Muscle of leg (tissue), 11 donors: Measurements from ENCODE around the gene POU6F2. TPM values are rescaled to one million over a fixed set of nuclear protein-coding genes. Genes with fewer than 3 reads are reported as not detected.
A peak's percentile ranks its signal among the peaks of the same experiment; 100 is the strongest.

Source experiments
- DNase-seq: peaks from one replicate; pipeline ENCODE4 v3.0.0; 2013
- H3K27ac ChIP-seq: one replicate; pipeline ENCODE4 v1.5.1; 2013; ENCODE audit warnings: mild to moderate bottlenecking, low read length, control low read depth
- H3K27me3 ChIP-seq: one replicate; pipeline ENCODE4 v1.6.1; 2013; ENCODE audit warnings: low read length; ENCODE audit not compliant: control insufficient read depth, insufficient read depth
- H3K36me3 ChIP-seq: one replicate; pipeline ENCODE4 v1.6.1; 2013; ENCODE audit warnings: low read length; ENCODE audit not compliant: control insufficient read depth, insufficient read depth
- H3K4me1 ChIP-seq: one replicate; pipeline ENCODE4 v1.6.1; 2013; ENCODE audit warnings: low read length; ENCODE audit not compliant: control insufficient read depth, insufficient read depth
- H3K4me3 ChIP-seq: one replicate; pipeline ENCODE4 v1.5.1; 2013; ENCODE audit warnings: low read length, control low read depth
- H3K9me3 ChIP-seq: replicated peaks from 2 replicates; pipeline ENCODE4 v1.6.1; 2013; ENCODE audit warnings: low read depth, low read length; ENCODE audit not compliant: control insufficient read depth
- WGBS: methylation state at CpG from one replicate; pipeline ENCODE4 v1.1.5; 2013; ENCODE audit warnings: missing lambda C conversion rate; ENCODE audit not compliant: insufficient coverage; 5-methylcytosine and 5-hydroxymethylcytosine counted together
- polyA plus RNA-seq, 8 donors: library from polyadenylated mRNA; unstranded; fragments of 120-200 nt; gene quantifications; one replicate each; pipeline versions ENCODE4 v1.2.1 to v1.2.3, GENCODE V29; 2013; ENCODE audit warnings: inconsistent platforms in 1 of 8, low replicate concordance in 1 of 8; ENCODE audit not compliant: insufficient read length in 8 of 8, insufficient read depth in 1 of 8
- total RNA-seq: library from RNA; stranded (reverse); fragments of 120-200 nt; gene quantifications from one replicate; pipeline ENCODE4 v1.2.4, GENCODE V29; 2013

The POU6F2 gene
- total and polyA plus RNA-seq, 9 donors, result 0.05 to 0.54 (median 0.10) TPM; not detected in 1

DNA sequence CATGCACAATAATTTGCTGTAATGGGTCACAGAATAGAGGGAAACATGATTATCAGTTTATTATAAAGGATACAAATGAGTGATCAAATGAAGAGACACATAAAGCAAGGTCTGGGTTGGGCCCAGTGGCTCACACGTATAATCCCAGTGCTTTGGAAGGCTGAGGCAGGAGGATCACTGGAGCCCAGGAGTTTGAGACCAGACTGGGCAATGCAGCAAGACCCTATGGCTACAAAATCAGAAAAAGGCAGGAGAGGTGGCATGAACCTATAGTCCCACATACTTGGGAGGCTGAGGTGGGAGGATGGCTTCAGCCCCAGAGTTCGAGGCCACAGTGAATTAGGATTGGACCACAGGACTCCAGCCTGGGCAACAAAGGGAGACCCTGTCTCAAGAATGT lies 421.7 kb downstream of the POU6F2 start:
- Histone ChIP-seq H3K9me3 (no peaks in the 10 kb centered on the region), H3K4me3 (no peak overlapping the region), H3K36me3 (no peaks in the 10 kb centered on the region), H3K27ac (no peak overlapping the region), H3K27me3 (no peaks in the 10 kb centered on the region), H3K4me1 (no peaks in the 10 kb centered on the region)
- no peak for DNase-seq
- 87% methylated on average over 1 of the region's 2 CpGs for WGBS

- no peaks in the 10 kb centered on the region for H3K4me1 ChIP-seq
- DNase-seq, result no peak
- WGBS, result no CpG with 5 or more reads among the region's 3 CpGs
- no peak overlapping the region for H3K4me3 ChIP-seq
- H3K36me3 ChIP-seq, result no peaks in the 10 kb centered on the region
- H3K9me3 ChIP-seq, result no peaks in the 10 kb centered on the region
- H3K27ac ChIP-seq, result no peak overlapping the region
- no peaks in the 10 kb centered on the region for H3K27me3 ChIP-seq
Measured at GRCh38 chr7:39399986-39400385, 422.3 kb downstream of the POU6F2 start.

- Histone ChIP-seq H3K36me3 (no peaks in the 10 kb centered on the region), H3K9me3 (no peaks in the 10 kb centered on the region), H3K4me1 (no peaks in the 10 kb centered on the region), H3K27ac (no peak overlapping the region), H3K27me3 (no peaks in the 10 kb centered on the region), H3K4me3 (no peak overlapping the region)
- no peak for DNase-seq
- WGBS, result 75% methylated on average over 2 of the region's 3 CpGs
Measured at GRCh38 chr7:39400836-39401235, 423.1 kb downstream of the POU6F2 start.

- no peak overlapping the region for H3K27ac ChIP-seq
- no peak for DNase-seq
- no peaks in the 10 kb centered on the region for H3K36me3 ChIP-seq
- peaks cover 4% of the 10 kb centered on the region for H3K27me3 ChIP-seq
- no peak overlapping the region for H3K4me3 ChIP-seq
- H3K4me1 ChIP-seq, result peaks cover 4% of the 10 kb centered on the region
- no peaks in the 10 kb centered on the region for H3K9me3 ChIP-seq
Measured at GRCh38 chr7:39402034-39402433, 424.3 kb downstream of the POU6F2 start.

DNA sequence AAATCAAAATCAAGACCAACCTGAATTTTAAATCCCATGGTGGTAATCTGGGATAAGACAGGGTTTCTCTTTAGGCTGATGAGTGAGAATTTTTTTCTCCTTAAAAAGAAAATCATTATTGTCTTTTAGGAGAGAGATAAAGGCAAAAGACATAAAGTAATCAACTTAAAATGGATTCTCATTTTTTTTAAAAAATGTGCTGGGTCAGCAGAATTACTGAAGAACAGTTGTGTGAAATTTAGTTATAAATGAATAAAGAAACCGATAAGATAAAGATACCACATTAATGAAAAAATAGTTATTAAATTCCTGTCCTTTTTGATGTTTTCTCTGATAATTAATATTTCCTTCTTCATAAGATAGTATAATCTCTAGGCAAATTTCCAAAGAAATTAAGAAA lies 427.2 kb downstream of the POU6F2 start:
- Histone ChIP-seq H3K9me3 (no peaks in the 10 kb centered on the region), H3K27me3 (peaks cover 4% of the 10 kb centered on the region), H3K36me3 (no peaks in the 10 kb centered on the region), H3K4me1 (peaks cover 10% of the 10 kb centered on the region), H3K27ac (no peak overlapping the region), H3K4me3 (no peak overlapping the region)
- WGBS, result no CpG with 5 or more reads among the region's 1 CpG
- no peak for DNase-seq

DNA sequence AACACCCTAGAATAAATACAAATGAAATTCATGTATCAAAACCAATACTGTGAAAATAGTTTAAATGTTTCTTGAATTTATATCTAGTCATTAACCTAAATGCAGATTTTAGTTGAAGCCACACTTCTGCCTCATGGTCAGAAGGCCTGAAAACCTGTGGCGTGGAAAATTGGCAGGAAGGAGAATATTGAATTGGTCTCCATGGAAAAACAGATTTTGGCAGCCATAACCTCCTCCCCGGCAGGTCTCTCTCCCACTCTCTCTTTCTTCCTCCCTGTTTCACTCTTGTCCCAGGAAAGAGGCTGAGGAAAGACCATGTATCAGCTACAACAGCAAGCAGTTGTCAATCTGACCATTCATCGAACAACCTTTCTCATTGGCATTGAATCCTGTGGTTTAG lies 427.9 kb downstream of the POU6F2 start:
- DNase-seq, result peak; percentile 51
- Histone ChIP-seq H3K4me3 (no peak overlapping the region), H3K27me3 (peaks cover 4% of the 10 kb centered on the region), H3K9me3 (no peaks in the 10 kb centered on the region), H3K27ac (no peak overlapping the region), H3K36me3 (no peaks in the 10 kb centered on the region), H3K4me1 (peaks cover 10% of the 10 kb centered on the region)
- 29% methylated on average over 2 of the region's 3 CpGs for WGBS

GRCh38 chr7:39406467-39406866 lies 428.8 kb downstream of the POU6F2 start:
- Histone ChIP-seq H3K36me3 (no peaks in the 10 kb centered on the region), H3K4me1 (peaks cover 10% of the 10 kb centered on the region), H3K4me3 (no peak overlapping the region), H3K9me3 (no peaks in the 10 kb centered on the region), H3K27ac (no peak overlapping the region), H3K27me3 (peaks cover 4% of the 10 kb centered on the region)
- DNase-seq, result no peak
- WGBS, result 58% methylated on average over 6 of the region's 10 CpGs

GRCh38 chr7:39407137-39407536 lies 429.4 kb downstream of the POU6F2 start:
- DNase-seq, result no peak
- no CpG with 5 or more reads among the region's 4 CpGs for WGBS
- no peak overlapping the region for H3K27ac ChIP-seq

DNA sequence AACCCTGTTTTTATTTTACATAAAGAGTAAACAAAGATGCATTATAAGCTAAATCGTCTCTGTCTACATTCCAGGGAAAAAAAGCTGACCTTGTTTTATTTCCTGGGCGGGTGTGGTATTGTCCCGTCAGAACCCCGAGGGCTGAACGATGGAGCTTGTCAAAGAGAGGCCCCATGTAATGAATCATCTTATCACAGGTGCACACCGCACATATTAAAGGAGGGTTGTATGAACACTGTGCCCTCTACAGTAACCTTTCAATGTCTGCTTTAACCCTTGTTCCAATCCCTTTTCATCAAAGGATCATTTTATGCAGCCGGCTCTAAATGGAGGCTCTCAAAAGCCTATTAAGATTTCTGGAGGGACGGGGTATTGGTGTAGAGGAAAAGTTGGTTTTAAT lies 430.0 kb downstream of the POU6F2 start:
- Histone ChIP-seq H3K36me3 (no peaks in the 10 kb centered on the region), H3K27ac (no peak overlapping the region), H3K27me3 (peaks cover 4% of the 10 kb centered on the region), H3K9me3 (no peaks in the 10 kb centered on the region), H3K4me3 (no peak overlapping the region), H3K4me1 (peaks cover 10% of the 10 kb centered on the region)
- DNase-seq, result no peak
- 65% methylated on average over 4 of the region's 8 CpGs for WGBS

More at GRCh38 chr7:39407137-39407536, 429.4 kb downstream of the POU6F2 start:
- Histone ChIP-seq H3K4me3 (no peak overlapping the region), H3K36me3 (no peaks in the 10 kb centered on the region), H3K27me3 (peaks cover 4% of the 10 kb centered on the region), H3K4me1 (peaks cover 10% of the 10 kb centered on the region), H3K9me3 (no peaks in the 10 kb centered on the region)

DNA sequence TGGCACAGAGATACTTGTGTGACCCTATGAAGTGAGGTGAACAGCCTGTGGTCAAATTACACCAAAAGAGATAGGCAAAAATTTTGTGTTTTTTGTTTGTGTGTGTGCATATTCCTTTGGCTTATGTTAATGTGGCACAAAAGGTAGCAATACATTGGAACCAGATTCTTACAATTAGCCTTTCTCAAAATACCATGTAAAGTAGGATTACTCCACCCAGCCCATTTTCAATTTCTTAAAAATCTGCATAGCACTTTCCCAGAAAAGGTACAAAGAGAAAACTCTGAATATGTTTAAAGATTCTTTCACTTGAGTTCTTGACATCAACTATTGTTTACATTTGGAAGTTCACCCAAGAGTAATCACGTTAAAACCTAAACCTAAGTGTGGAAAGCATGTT lies 431.2 kb downstream of the POU6F2 start:
- H3K27me3 ChIP-seq, result peaks cover 4% of the 10 kb centered on the region
- H3K27ac ChIP-seq, result no peak overlapping the region
- no peak overlapping the region for H3K4me3 ChIP-seq
- WGBS, result no CpG with 5 or more reads among the region's 1 CpG
- no peak for DNase-seq
- H3K36me3 ChIP-seq, result no peaks in the 10 kb centered on the region
- peaks cover 10% of the 10 kb centered on the region for H3K4me1 ChIP-seq
- H3K9me3 ChIP-seq, result no peaks in the 10 kb centered on the region

DNA sequence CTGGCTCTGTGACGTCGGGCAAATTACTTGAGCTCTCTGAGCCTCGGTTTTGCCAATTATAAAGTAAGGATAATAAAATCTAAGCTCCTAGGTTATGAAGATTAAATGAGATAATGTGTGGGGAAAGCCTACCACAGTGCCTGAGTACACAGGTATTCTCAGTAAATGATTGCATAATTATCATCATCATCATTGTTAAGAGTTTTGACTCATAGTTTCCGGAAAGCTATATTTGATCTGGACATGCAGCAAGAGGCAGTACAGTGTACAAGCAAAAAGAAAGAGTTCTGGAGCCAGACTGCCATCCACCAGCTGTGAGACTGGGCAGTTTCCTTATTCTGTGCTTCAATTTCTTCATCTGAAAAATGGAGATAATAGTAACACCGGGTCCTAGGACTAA lies 432.9 kb downstream of the POU6F2 start:
- peaks cover 9% of the 10 kb centered on the region for H3K27me3 ChIP-seq
- 80% methylated on average over 2 of the region's 5 CpGs for WGBS
- no peaks in the 10 kb centered on the region for H3K36me3 ChIP-seq
- no peaks in the 10 kb centered on the region for H3K9me3 ChIP-seq
- no peak overlapping the region for H3K27ac ChIP-seq
- H3K4me3 ChIP-seq, result no peak overlapping the region
- peaks cover 16% of the 10 kb centered on the region for H3K4me1 ChIP-seq
- DNase-seq, result no peak
